ENCODE data around the gene C22orf23. TPM values are rescaled to one million over a fixed set of nuclear protein-coding genes. Genes with fewer than 3 reads are reported as not detected.
A peak's percentile ranks its signal among the peaks of the same experiment; 100 is the strongest.
"Not testable (repeated sequence)": the region's sequence is repeated elsewhere in the genome, so short reads cannot be mapped to it uniquely, and the experiment has no call there.

C22orf23 gene
- total RNA-seq, 1 donor from 2014 or later: not detected

GRCh38 chr22:37951305-37951704 is 2.1 kb downstream of the C22orf23 start:
- DNase-seq (ENCODE audit: low spot score): no peak
- H3K27me3 Mint-ChIP-seq (ENCODE audit: low read depth): no peaks in the 10 kb centered on the region
- H3K9me3 Mint-ChIP-seq (ENCODE audit: low read depth): no peaks in the 10 kb centered on the region
- no peak overlapping the region for H3K4me3 Mint-ChIP-seq (ENCODE audit: unreplicated experiment)
- peak; percentile 26 for TF ChIP-seq CTCF (IDR thresholded peaks at IDR 0.05)
- peak overlapping the region; percentile 67 for H3K27ac Mint-ChIP-seq (ENCODE audit: unreplicated experiment)
- H3K36me3 Mint-ChIP-seq (ENCODE audit: low read depth): no peaks in the 10 kb centered on the region
- peaks cover 33% of the 10 kb centered on the region for H3K4me1 Mint-ChIP-seq (ENCODE audit: low read depth)

- not testable (repeated sequence) for DNase-seq (ENCODE audit: low spot score); H3K27me3 Mint-ChIP-seq (ENCODE audit: low read depth); H3K36me3 Mint-ChIP-seq (ENCODE audit: low read depth); H3K27ac Mint-ChIP-seq (ENCODE audit: unreplicated experiment); H3K4me3 Mint-ChIP-seq (ENCODE audit: unreplicated experiment); H3K4me1 Mint-ChIP-seq (ENCODE audit: low read depth); H3K9me3 Mint-ChIP-seq (ENCODE audit: low read depth)
Observed at GRCh38 chr22:37947142-37947795, 6.1 kb downstream of the C22orf23 start.

GRCh38 chr22:37944423-37944822 is 9.0 kb downstream of the C22orf23 start:
- not testable (repeated sequence) for H3K27ac Mint-ChIP-seq (ENCODE audit: unreplicated experiment); H3K9me3 Mint-ChIP-seq (ENCODE audit: low read depth); H3K4me1 Mint-ChIP-seq (ENCODE audit: low read depth)

GRCh38 chr22:37943825-37944198 is 9.6 kb downstream of the C22orf23 start:
- Mint-ChIP-seq H3K36me3 (ENCODE audit: low read depth) (peaks cover 20% of the 10 kb centered on the region), H3K9me3 (ENCODE audit: low read depth) (no peaks in the 10 kb centered on the region), H3K27ac (ENCODE audit: unreplicated experiment) (no peak overlapping the region)

More at GRCh38 chr22:37944423-37944822, 9.0 kb downstream of the C22orf23 start:
- not testable (repeated sequence) for DNase-seq (ENCODE audit: low spot score); H3K27me3 Mint-ChIP-seq (ENCODE audit: low read depth); H3K4me3 Mint-ChIP-seq (ENCODE audit: unreplicated experiment)
- peaks cover 20% of the 10 kb centered on the region for H3K36me3 Mint-ChIP-seq (ENCODE audit: low read depth)

GRCh38 chr22:37943136-37943824 is 10.1 kb downstream of the C22orf23 start:
- peaks cover 20% of the 10 kb centered on the region for H3K36me3 Mint-ChIP-seq (ENCODE audit: low read depth)
- H3K27me3 Mint-ChIP-seq (ENCODE audit: low read depth): no peaks in the 10 kb centered on the region
- H3K9me3 Mint-ChIP-seq (ENCODE audit: low read depth): no peaks in the 10 kb centered on the region
- TF ChIP-seq CTCF (IDR thresholded peaks at IDR 0.05): no peak
- H3K27ac Mint-ChIP-seq (ENCODE audit: unreplicated experiment): no peak overlapping the region
- DNase-seq (ENCODE audit: low spot score): no peak
- no peak overlapping the region for H3K4me3 Mint-ChIP-seq (ENCODE audit: unreplicated experiment)
- H3K4me1 Mint-ChIP-seq (ENCODE audit: low read depth): no peaks in the 10 kb centered on the region

More at GRCh38 chr22:37943825-37944198, 9.6 kb downstream of the C22orf23 start:
- no peak for DNase-seq (ENCODE audit: low spot score)
- Mint-ChIP-seq H3K27me3 (ENCODE audit: low read depth) (no peaks in the 10 kb centered on the region), H3K4me1 (ENCODE audit: low read depth) (no peaks in the 10 kb centered on the region), H3K4me3 (ENCODE audit: unreplicated experiment) (no peak overlapping the region)
- no peak for TF ChIP-seq CTCF (IDR thresholded peaks at IDR 0.05)

GRCh38 chr22:37942133-37942532 is 11.3 kb downstream of the C22orf23 start:
- no peaks in the 10 kb centered on the region for H3K9me3 Mint-ChIP-seq (ENCODE audit: low read depth)
- H3K27me3 Mint-ChIP-seq (ENCODE audit: low read depth): no peaks in the 10 kb centered on the region
- no peaks in the 10 kb centered on the region for H3K4me1 Mint-ChIP-seq (ENCODE audit: low read depth)
- no peak for DNase-seq (ENCODE audit: low spot score)
- no peak overlapping the region for H3K27ac Mint-ChIP-seq (ENCODE audit: unreplicated experiment)
- H3K4me3 Mint-ChIP-seq (ENCODE audit: unreplicated experiment): no peak overlapping the region
- TF ChIP-seq CTCF (IDR thresholded peaks at IDR 0.05): no peak
- peaks cover 26% of the 10 kb centered on the region for H3K36me3 Mint-ChIP-seq (ENCODE audit: low read depth)
